SHP77 (cell line): ENCODE measurements around the gene TM2D3.
A peak's percentile ranks its signal among the peaks of the same experiment; 100 is the strongest.

Experiments used
- DNase-seq, 2 experiments: peaks; one replicate each; lab custom pipeline; 2025; lab: John Stamatoyannopoulos, UW

TM2D3 gene

GRCh38 chr15:101604124-101604874, 47.9 kb downstream of the TM2D3 start:
- no peak for DNase-seq

GRCh38 chr15:101602801-101603200, 49.4 kb downstream of the TM2D3 start:
- no peak for DNase-seq

DNA sequence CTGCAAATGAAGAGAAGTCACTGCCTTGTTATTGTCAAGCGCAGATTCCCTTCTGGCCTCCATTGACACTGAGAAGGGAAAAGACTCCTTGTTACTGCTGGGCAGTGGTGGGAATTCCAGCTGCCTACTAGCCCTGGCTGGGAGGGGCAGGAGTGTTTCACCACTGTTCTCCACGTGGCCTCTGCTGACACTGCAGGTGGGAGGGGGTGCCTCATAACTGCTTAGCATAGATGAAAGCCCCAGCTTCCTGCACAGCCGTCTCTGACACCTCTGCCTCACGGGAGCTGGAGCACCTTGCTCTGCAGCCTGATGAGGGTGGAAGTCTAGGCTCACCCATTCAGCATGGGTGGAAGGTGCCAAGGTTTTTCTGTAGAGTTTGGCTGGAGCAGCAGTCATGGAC, 52.1 kb downstream of the TM2D3 start:
- no peak for DNase-seq

DNA sequence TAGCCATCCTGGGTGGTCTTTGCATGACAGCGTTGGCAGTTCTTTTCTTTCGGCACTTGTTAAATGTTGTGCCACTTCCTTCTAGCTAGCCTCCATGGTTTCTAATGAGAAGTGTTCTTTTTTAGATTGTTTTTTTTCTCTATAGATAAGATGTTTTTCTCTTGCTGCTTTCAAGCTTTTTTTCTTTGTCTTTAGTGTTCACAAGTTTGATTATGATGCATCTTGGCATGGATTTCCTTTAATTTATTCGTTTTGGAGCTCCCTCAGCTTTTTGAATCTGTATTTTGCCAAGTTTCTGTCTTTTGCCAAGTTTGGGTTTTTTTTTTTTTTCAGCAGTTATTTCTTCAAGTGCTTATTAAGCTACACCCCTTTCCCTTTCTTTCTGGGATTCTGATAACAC, 53.1 kb downstream of the TM2D3 start:
- no peak for DNase-seq

DNA sequence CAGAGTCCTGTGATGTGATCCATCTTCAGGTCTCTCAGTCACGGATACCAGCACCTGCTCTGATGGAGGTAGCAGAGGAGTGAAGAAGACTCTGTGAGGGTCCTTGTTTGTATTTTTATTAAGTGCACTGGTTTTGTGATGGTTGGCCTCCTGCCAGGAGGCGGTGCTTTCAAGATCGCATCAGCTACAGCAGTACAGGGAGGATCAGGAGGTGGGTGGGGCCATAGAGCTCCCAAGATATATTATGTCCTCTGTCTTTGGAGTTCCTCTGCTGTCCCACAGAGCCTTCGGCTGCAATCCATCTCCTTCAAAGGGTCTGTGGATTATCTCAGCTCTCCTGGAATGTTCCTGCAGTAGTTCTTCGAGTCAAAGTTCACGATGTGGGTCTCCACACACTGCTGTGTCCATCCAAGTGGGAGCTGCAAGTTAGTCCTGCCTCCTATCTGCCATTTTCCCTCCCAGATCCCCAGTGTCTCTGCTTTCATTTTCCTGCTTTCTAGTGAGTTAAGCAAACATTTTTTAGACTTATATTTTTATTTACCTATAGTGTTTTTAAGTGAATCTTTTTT, 54.7 kb downstream of the TM2D3 start:
- DNase-seq: peak in 1 of 2 experiments; percentile 20

DNA sequence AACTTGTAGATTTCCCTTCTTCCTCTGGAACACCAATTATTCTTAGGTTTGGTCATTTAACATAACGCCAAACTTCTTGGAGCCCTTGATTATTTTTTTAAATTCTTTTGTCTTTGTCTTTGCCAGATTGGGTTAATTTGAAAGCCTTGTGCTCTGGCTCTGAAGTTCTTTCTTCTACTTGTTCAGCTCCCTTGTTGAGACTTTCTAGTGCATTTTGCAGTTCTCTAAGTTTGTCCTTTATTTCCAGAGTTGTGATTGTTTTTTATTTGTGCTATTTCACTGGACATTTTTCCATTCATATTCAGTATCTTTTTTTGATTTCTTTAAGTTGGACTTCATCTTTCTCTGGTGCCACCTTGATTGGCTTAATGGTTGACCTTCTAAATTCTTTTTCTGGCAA, 55.5 kb downstream of the TM2D3 start:
- no peak for DNase-seq
